H1 (cell line): ENCODE measurements around the gene FAM114A2. TPM values are rescaled to one million over a fixed set of nuclear protein-coding genes. Genes with fewer than 3 reads are reported as not detected.

Experiments used
- CTCF ChIA-PET: fragments of 300-600 bp; sonication (Branson Sonifier 250); formaldehyde crosslinking; loops from one replicate; lab custom pipeline; 2021; ENCODE audit not compliant: partially characterized antibody; lab: Charles Lee
- POLR2A ChIA-PET: fragments of 300-600 bp; sonication (Branson Sonifier 250); formaldehyde crosslinking; loops from one replicate; lab custom pipeline; 2021; ENCODE audit warnings: inconsistent platforms; ENCODE audit not compliant: partially characterized antibody; lab: Charles Lee
- DNase-seq, 2 experiments: peaks; one replicate each; pipeline versions ENCODE4 v3.0.0 to v3.0.0-alpha.2; 2010 to 2022; ENCODE audit warnings: low spot score in 2 of 2, low read depth in 1 of 2, mixed read lengths in 1 of 2
- FAIRE-seq: peaks from 2 replicates; lab custom pipeline; 2011; peaks lifted over from hg19 to GRCh38; lab: Jason Lieb, UNC
- H2AFZ ChIP-seq: 2 replicates; pipeline ENCODE4 v1.8.1; 2012; ENCODE audit warnings: low read length, inconsistent platforms
- H2AK5ac ChIP-seq: 2 replicates; pipeline ENCODE4 v1.6.1; 2013; ENCODE audit warnings: low read depth, low read length
- H2BK120ac ChIP-seq: replicated peaks from 2 replicates; pipeline ENCODE3; 2013; ENCODE audit warnings: low read depth, low read length, inconsistent platforms
- H2BK12ac ChIP-seq: 2 replicates; pipeline ENCODE4 v1.6.1; 2013; ENCODE audit warnings: low read depth, low read length
- H2BK15ac ChIP-seq: 2 replicates; pipeline ENCODE4 v1.6.1; 2013; ENCODE audit warnings: low read length
- H2BK20ac ChIP-seq: 2 replicates; pipeline ENCODE4 v1.6.1; 2013; ENCODE audit warnings: low read length
- H2BK5ac ChIP-seq: 2 replicates; pipeline ENCODE4 v1.6.1; 2013; ENCODE audit warnings: low read depth, low read length
- H3K14ac ChIP-seq: 2 replicates; pipeline ENCODE4 v1.6.1; 2013; ENCODE audit warnings: inconsistent platforms; ENCODE audit not compliant: insufficient read length
- H3K18ac ChIP-seq: 2 replicates; pipeline ENCODE4 v1.6.1; 2013; ENCODE audit warnings: low read length; ENCODE audit errors: extremely low read depth
- H3K23ac ChIP-seq: 2 replicates; pipeline ENCODE4 v1.6.1; 2013; ENCODE audit warnings: inconsistent platforms; ENCODE audit not compliant: insufficient read length
- H3K23me2 ChIP-seq: 2 replicates; pipeline ENCODE4 v1.6.1; 2013; ENCODE audit warnings: low read depth, low read length
- H3K27ac ChIP-seq: 2 replicates; pipeline ENCODE4 v1.6.1; 2011; ENCODE audit warnings: low read depth, low read length, inconsistent platforms
- H3K27me3 ChIP-seq, 4 experiments: replicated peaks in 1 of 4; 1 replicate in 1 of 4; 2 replicates in 3 of 4; pipeline versions ENCODE4 v1.6.1 to v1.8.1; 2011 to 2013; ENCODE audit warnings: low read length in 3 of 4, mild to moderate bottlenecking in 3 of 4, inconsistent platforms in 2 of 4, mixed read lengths in 2 of 4, moderate library complexity in 1 of 4; ENCODE audit not compliant: control insufficient read depth in 3 of 4, insufficient read depth in 3 of 4; ENCODE audit errors: extremely low read depth in 1 of 4
- H3K36me3 ChIP-seq, 4 experiments: 2 replicates each; pipeline versions ENCODE4 v1.6.1 to v1.8.1; 2011 to 2013; ENCODE audit warnings: mild to moderate bottlenecking in 4 of 4, low read length in 3 of 4, moderate library complexity in 2 of 4, control low read depth in 1 of 4, inconsistent platforms in 1 of 4; ENCODE audit not compliant: insufficient read depth in 4 of 4, control insufficient read depth in 2 of 4
- H3K4ac ChIP-seq: replicated peaks from 2 replicates; pipeline ENCODE3; 2013; ENCODE audit warnings: low read length, low read depth, mixed read lengths, inconsistent platforms; ENCODE audit not compliant: insufficient read length
- H3K4me1 ChIP-seq, 4 experiments: replicated peaks in 1 of 4; 1 replicate in 1 of 4; 2 replicates in 3 of 4; pipeline versions ENCODE4 v1.6.1 to v1.8.1; 2011 to 2013; ENCODE audit warnings: low read length in 3 of 4, inconsistent platforms in 2 of 4, mixed read lengths in 1 of 4; ENCODE audit not compliant: insufficient read depth in 4 of 4, control insufficient read depth in 3 of 4
- H3K4me2 ChIP-seq, 2 experiments: 2 replicates each; pipeline versions ENCODE4 v1.6.1 to v1.8.1; 2011 to 2013; ENCODE audit warnings: low read depth in 2 of 2, low read length in 2 of 2, control low read depth in 1 of 2, inconsistent platforms in 1 of 2, mild to moderate bottlenecking in 1 of 2; ENCODE audit not compliant: insufficient read depth in 1 of 2
- H3K4me3 ChIP-seq, 4 experiments: fragments of 200-600, 300-600 bp in 1 of 4; sonication (generic), shearing (Covaris generic), sonication (Bioruptor Twin) in 1 of 4; 2 replicates each; pipeline versions ENCODE4 v1.5.1 to v1.8.1; 2011 to 2016; ENCODE audit warnings: low read length in 4 of 4, low read depth in 3 of 4, control low read depth in 2 of 4, inconsistent platforms in 2 of 4, mild to moderate bottlenecking in 2 of 4, mixed read lengths in 1 of 4, moderate library complexity in 1 of 4; ENCODE audit not compliant: insufficient read depth in 2 of 4; ENCODE audit errors: extremely low read depth in 1 of 4
- H3K56ac ChIP-seq: replicated peaks from 2 replicates; pipeline ENCODE3; 2013; ENCODE audit warnings: low read depth, mild to moderate bottlenecking, mixed read lengths, low read length, inconsistent platforms; ENCODE audit not compliant: insufficient read length
- H3K79me1 ChIP-seq: 2 replicates; pipeline ENCODE4 v1.6.1; 2013; ENCODE audit warnings: low read depth, low read length, control low read depth
- H3K79me2 ChIP-seq, 2 experiments: 2 replicates each; pipeline versions ENCODE4 v1.6.1 to v1.8.1; 2012 to 2013; ENCODE audit warnings: low read length in 2 of 2, mild to moderate bottlenecking in 2 of 2, inconsistent platforms in 1 of 2; ENCODE audit not compliant: insufficient read depth in 2 of 2, control insufficient read depth in 1 of 2
- H3K9ac ChIP-seq, 4 experiments: replicated peaks in 1 of 4; 1 replicate in 1 of 4; 2 replicates in 3 of 4; pipeline versions ENCODE4 v1.6.1 to v1.8.1; 2011 to 2013; ENCODE audit warnings: low read depth in 3 of 4, low read length in 3 of 4, control low read depth in 2 of 4, mild to moderate bottlenecking in 2 of 4, moderate library complexity in 2 of 4, inconsistent platforms in 1 of 4; ENCODE audit errors: extremely low read depth in 1 of 4
- H3K9me3 ChIP-seq, 2 experiments: 2 replicates each; pipeline versions ENCODE4 v1.6.1 to v1.8.1; 2012 to 2013; ENCODE audit warnings: mild to moderate bottlenecking in 2 of 2, moderate library complexity in 2 of 2, control low read depth in 1 of 2, inconsistent platforms in 1 of 2, low read depth in 1 of 2, low read length in 1 of 2, mixed read lengths in 1 of 2; ENCODE audit not compliant: insufficient read depth in 2 of 2
- H4K20me1 ChIP-seq, 2 experiments: replicated peaks in 1 of 2; 2 replicates each; pipeline versions ENCODE3 to v1.8.1; 2011 to 2013; ENCODE audit warnings: inconsistent platforms in 2 of 2, low read length in 2 of 2, mild to moderate bottlenecking in 1 of 2; ENCODE audit not compliant: insufficient read depth in 2 of 2, control insufficient read depth in 1 of 2
- H4K5ac ChIP-seq: 2 replicates; pipeline ENCODE4 v1.6.1; 2013; ENCODE audit warnings: low read length, low read depth, mixed read lengths, inconsistent platforms; ENCODE audit not compliant: insufficient read length
- H4K8ac ChIP-seq: 2 replicates; pipeline ENCODE4 v1.8.0; 2013; ENCODE audit warnings: mild to moderate bottlenecking, moderate library complexity, low read length, inconsistent platforms; ENCODE audit not compliant: insufficient read depth; ENCODE audit errors: extremely low read depth
- H4K91ac ChIP-seq: replicated peaks from 2 replicates; pipeline ENCODE3; 2013; ENCODE audit warnings: low read length, mixed read lengths, inconsistent platforms; ENCODE audit not compliant: insufficient read length
- CTBP2 ChIP-seq: IDR thresholded peaks from 2 replicates; pipeline ENCODE4 v1.7.0; 2011; ENCODE audit warnings: borderline replicate concordance, mild to moderate bottlenecking, moderate library complexity, mixed read lengths, low read length; ENCODE audit not compliant: insufficient read depth, insufficient read length
- JUN ChIP-seq: IDR thresholded peaks from 2 replicates; pipeline ENCODE4 v1.6.1; 2011; ENCODE audit warnings: low read depth, mild to moderate bottlenecking, improper control_type of control experiment, low read length
- SP2 ChIP-seq: IDR thresholded peaks from 2 replicates; pipeline ENCODE4 v1.6.1; 2012; ENCODE audit warnings: mild to moderate bottlenecking, low read length, inconsistent platforms
- WGBS, 2 experiments: shearing (Covaris generic) in 1 of 2; methylation state at CpG; one replicate each; pipeline versions ENCODE4 v1.1.6 to v1.1.7; 2013 to 2015; ENCODE audit warnings: low lambda C conversion rate in 2 of 2, mixed read lengths in 2 of 2, inconsistent platforms in 1 of 2, low coverage in 1 of 2, missing lambda C conversion rate in 1 of 2; ENCODE audit not compliant: insufficient replicate concordance in 2 of 2, insufficient coverage in 1 of 2, insufficient read length in 1 of 2; ENCODE audit errors: extremely low coverage in 1 of 2, missing lambda C conversion rate in 1 of 2; 5-methylcytosine and 5-hydroxymethylcytosine counted together
- polyA plus RNA-seq, 7 experiments: library from polyadenylated mRNA; depleted of rRNA in 3 of 7; stranded (reverse) in 5 of 7; unstranded in 2 of 7; fragments of >200 nt in 5 of 7; fragments of 200-250 nt in 2 of 7; gene quantifications; 1 replicate in 5 of 7; 2 replicates in 1 of 7; 4 replicates in 1 of 7; pipeline versions ENCODE4 v1.2.1 to v1.2.3, GENCODE V29; 2011 to 2013; ENCODE audit warnings: missing spikeins in 2 of 7, mixed read lengths in 2 of 7
- total RNA-seq: library from RNA; stranded (reverse); fragmentation: NEBNext Ultra II Directional; extraction: Animal tissue kit (Norgen Biotek cat#: 25700); gene quantifications from 2 replicates; pipeline ENCODE4 v1.2.1, GENCODE V29; 2021
- TF ChIP-seq, protein P1 (sequence below), 3 experiments: IDR thresholded peaks; 1 replicate in 2 of 3; 2 replicates in 1 of 3; pipeline versions ENCODE4 v1.5.1 to v1.6.1; 2011; ENCODE audit warnings: low read length in 3 of 3, mild to moderate bottlenecking in 3 of 3, inconsistent platforms in 2 of 3, low read depth in 1 of 3, moderate library complexity in 1 of 3; ENCODE audit not compliant: insufficient read depth in 1 of 3; ENCODE audit errors: control extremely low read depth in 1 of 3

FAM114A2 gene
- total and polyA plus RNA-seq, 2 of the 8 experiments (the other 6 are each of a cell fraction or from before 2014, with no cell fraction given), result 3.8 to 9.2 TPM

DNA sequence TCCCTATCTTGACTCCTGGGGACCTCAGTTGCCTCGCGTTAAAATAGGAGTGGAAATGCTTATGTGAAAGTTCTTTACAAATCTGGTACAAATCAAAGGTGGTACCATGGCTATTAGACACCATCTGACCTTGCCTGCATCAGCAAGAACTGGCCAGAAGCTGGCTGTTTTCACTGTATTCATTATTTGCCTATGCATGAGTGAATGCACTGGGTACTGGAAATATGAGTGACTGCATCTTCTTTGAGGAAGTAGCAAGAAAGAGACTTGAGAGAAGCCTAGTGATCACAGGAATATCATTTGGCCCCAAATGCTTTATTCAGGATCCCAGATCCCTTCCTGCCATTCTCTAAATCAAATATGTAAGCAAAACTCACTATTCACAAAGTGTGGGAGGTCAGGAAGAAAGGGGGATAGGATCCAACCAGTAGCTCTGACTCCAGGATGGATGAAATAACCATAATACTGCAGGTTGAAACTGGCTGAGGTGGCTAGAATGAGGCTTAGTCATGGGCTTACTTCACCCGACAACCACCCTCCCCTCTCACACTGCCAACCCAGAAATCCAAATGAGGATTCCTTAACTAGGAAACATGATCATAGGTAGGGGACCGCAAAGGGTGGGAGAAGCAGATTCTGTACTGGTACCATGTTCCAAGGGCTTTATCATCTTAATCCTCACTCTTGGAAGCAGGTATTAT lies 56.7 kb downstream of the FAM114A2 start:
- Histone ChIP-seq H4K8ac (no peak overlapping the region), H3K18ac (no peak overlapping the region), H2BK5ac (no peak overlapping the region), H2AFZ (no peak overlapping the region), H2BK20ac (no peak overlapping the region), H3K9me3 (no peaks in the 10 kb centered on the region), H3K79me1 (no peaks in the 10 kb centered on the region), H4K91ac (no peak overlapping the region), H3K23ac (no peak overlapping the region), H2BK12ac (no peak overlapping the region), H3K36me3 (no peaks in the 10 kb centered on the region), H3K23me2 (no peaks in the 10 kb centered on the region), H3K9ac (no peak overlapping the region), H4K20me1 (no peaks in the 10 kb centered on the region), H4K5ac (no peak overlapping the region), H3K79me2 (no peaks in the 10 kb centered on the region), H3K27ac (no peak overlapping the region), H2BK15ac (no peak overlapping the region), H3K4me2 (no peak overlapping the region), H2BK120ac (no peak overlapping the region), H3K14ac (no peak overlapping the region), H2AK5ac (no peak overlapping the region), H3K27me3 (no peaks in the 10 kb centered on the region), H3K4me3 (no peak overlapping the region), H3K56ac (no peak overlapping the region), H3K4ac (no peak overlapping the region), H3K4me1 (no peaks in the 10 kb centered on the region)
- no peak for FAIRE-seq
- WGBS, 2 experiments, result 88% methylated on average over 4 of the region's 4 CpGs; no CpG with 5 or more reads in 1 of the 2 experiments
- DNase-seq, result no peak
- POLR2A ChIA-PET, result no interaction called here
- CTCF ChIA-PET, result interaction anchor here (0.6 to 1.6 kb wide), 5 partner anchors 10 to 582 kb away, joined by 3 to 7 read pairs (median 4); no protein-coding TSS in a partner anchor
- no peak for TF ChIP-seq CTBP2
- TF ChIP-seq, protein P1, sequence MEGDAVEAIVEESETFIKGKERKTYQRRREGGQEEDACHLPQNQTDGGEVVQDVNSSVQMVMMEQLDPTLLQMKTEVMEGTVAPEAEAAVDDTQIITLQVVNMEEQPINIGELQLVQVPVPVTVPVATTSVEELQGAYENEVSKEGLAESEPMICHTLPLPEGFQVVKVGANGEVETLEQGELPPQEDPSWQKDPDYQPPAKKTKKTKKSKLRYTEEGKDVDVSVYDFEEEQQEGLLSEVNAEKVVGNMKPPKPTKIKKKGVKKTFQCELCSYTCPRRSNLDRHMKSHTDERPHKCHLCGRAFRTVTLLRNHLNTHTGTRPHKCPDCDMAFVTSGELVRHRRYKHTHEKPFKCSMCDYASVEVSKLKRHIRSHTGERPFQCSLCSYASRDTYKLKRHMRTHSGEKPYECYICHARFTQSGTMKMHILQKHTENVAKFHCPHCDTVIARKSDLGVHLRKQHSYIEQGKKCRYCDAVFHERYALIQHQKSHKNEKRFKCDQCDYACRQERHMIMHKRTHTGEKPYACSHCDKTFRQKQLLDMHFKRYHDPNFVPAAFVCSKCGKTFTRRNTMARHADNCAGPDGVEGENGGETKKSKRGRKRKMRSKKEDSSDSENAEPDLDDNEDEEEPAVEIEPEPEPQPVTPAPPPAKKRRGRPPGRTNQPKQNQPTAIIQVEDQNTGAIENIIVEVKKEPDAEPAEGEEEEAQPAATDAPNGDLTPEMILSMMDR (IDR thresholded peaks at IDR 0.05; ENCODE audit: control extremely low read depth in 1 of 3, insufficient read depth in 1 of 3, low read depth in 1 of 3, low read length in 3 of 3), result no peak
- TF ChIP-seq SP2, result no peak
- no peak for TF ChIP-seq JUN
